DOHH2 (cell line): ENCODE results near the gene TMEM109.

Experiments
- H3F3A ChIP-seq: fragments of 200-600 bp; sonication (generic), shearing (Covaris generic); 2 replicates; pipeline ENCODE4 v1.6.0; 2016; ENCODE audit warnings: antibody characterized with exemption, mild to moderate bottlenecking; ENCODE audit not compliant: control insufficient read depth, insufficient read depth
- H3K27ac ChIP-seq: fragments of 200-600 bp; sonication (generic); 2 replicates; pipeline ENCODE4 v1.5.1; 2014; ENCODE audit warnings: low read depth, mild to moderate bottlenecking, low read length, moderate library complexity
- H3K27me3 ChIP-seq: fragments of 200-600 bp; sonication (generic); 2 replicates; pipeline ENCODE4 v1.6.1; 2014; ENCODE audit warnings: mild to moderate bottlenecking, low read length, mixed read lengths; ENCODE audit not compliant: control insufficient read depth
- H3K36me3 ChIP-seq: fragments of 200-600 bp; sonication (generic); 2 replicates; pipeline ENCODE4 v1.6.1; 2014; ENCODE audit warnings: mild to moderate bottlenecking, low read length, moderate library complexity, mixed read lengths; ENCODE audit not compliant: control insufficient read depth
- H3K4me1 ChIP-seq: fragments of 200-600 bp; sonication (generic); 2 replicates; pipeline ENCODE4 v1.6.1; 2014; ENCODE audit warnings: mild to moderate bottlenecking, low read length, mixed read lengths; ENCODE audit not compliant: control insufficient read depth
- H3K4me2 ChIP-seq: fragments of 200-600 bp; sonication (generic); 2 replicates; pipeline ENCODE4 v1.6.0; 2014; ENCODE audit warnings: mild to moderate bottlenecking, low read length, moderate library complexity
- H3K4me3 ChIP-seq: fragments of 200-600 bp; sonication (generic); 2 replicates; pipeline ENCODE4 v1.5.1; 2014; ENCODE audit warnings: mild to moderate bottlenecking, low read length, mixed read lengths
- H3K79me2 ChIP-seq: fragments of 200-600 bp; sonication (generic); 2 replicates; pipeline ENCODE4 v1.6.1; 2014; ENCODE audit warnings: mild to moderate bottlenecking, low read length, mixed read lengths; ENCODE audit not compliant: control insufficient read depth
- H3K9me2 ChIP-seq: fragments of 200-600 bp; sonication (generic); replicated peaks from 2 replicates; pipeline ENCODE4 v1.6.1; 2014; ENCODE audit warnings: mild to moderate bottlenecking, low read length, mixed read lengths; ENCODE audit not compliant: control insufficient read depth
- H3K9me3 ChIP-seq: fragments of 200-600 bp; sonication (generic); 2 replicates; pipeline ENCODE4 v1.6.1; 2014; ENCODE audit warnings: antibody characterized with exemption, low read length, mixed read lengths; ENCODE audit not compliant: control insufficient read depth, insufficient read depth
- H4K20me1 ChIP-seq: fragments of 200-600 bp; sonication (generic); 2 replicates; pipeline ENCODE4 v1.6.0; 2014; ENCODE audit warnings: low read depth, mild to moderate bottlenecking, antibody characterized with exemption, low read length, moderate library complexity; ENCODE audit not compliant: control insufficient read depth, insufficient read depth
- CTCF ChIP-seq: fragments of 200-600 bp; sonication (generic); IDR thresholded peaks from one replicate; pipeline ENCODE4 v1.5.1; 2014; ENCODE audit warnings: antibody characterized with exemption, mild to moderate bottlenecking, low read depth, low read length; ENCODE audit not compliant: poor library complexity, severe bottlenecking
- EZH2phosphoT487 ChIP-seq: fragments of 200-600 bp; sonication (generic); IDR thresholded peaks from 2 replicates; pipeline ENCODE4 v1.6.1; 2017; ENCODE audit warnings: borderline replicate concordance, mild to moderate bottlenecking, antibody characterized with exemption, low read length, moderate library complexity, mixed read lengths

The TMEM109 gene

DNA sequence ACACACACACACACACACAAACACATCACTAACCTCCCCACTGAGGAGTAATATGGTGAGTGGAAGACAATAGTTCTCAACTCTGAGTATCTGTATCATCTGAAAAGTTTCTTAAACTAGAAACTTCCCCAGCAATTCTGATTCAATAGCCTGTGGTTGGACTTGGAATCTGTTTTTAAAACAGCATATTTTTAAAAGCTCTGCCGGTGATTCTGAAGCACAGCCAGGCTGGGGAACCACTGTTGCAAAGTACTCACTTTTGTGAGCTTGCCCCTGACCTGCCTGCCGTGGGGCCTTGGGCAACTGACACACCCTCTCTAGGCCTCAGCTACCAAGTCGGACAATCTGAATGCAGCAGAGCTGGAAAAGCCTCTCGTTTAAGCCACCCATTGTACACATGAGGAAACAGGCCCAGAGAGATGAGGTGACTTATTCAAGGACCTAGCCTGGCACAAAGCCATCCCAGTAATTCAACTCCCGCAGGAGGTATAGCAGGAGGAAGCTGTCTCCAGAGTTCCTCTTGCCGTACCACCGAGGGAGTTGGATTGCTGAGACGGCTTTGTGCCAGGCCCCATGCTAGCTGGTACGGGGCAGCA is 29.1 kb downstream of the TMEM109 start:
- Histone ChIP-seq H3K9me3 (no peaks in the 10 kb centered on the region), H3K27me3 (no peaks in the 10 kb centered on the region), H3F3A (no peaks in the 10 kb centered on the region), H3K4me1 (peaks cover 27% of the 10 kb centered on the region), H3K9me2 (no peaks in the 10 kb centered on the region), H3K4me2 (no peak overlapping the region), H4K20me1 (0 out of 2 replicates have a peak, but pooled peaks cover 7% of the 10 kb centered on the region), H3K79me2 (peaks cover 41% of the 10 kb centered on the region), H3K4me3 (no peak overlapping the region), H3K27ac (no peak overlapping the region), H3K36me3 (peaks cover 88% of the 10 kb centered on the region)
- TF ChIP-seq EZH2phosphoT487 (no peak), CTCF (no peak)

DNA sequence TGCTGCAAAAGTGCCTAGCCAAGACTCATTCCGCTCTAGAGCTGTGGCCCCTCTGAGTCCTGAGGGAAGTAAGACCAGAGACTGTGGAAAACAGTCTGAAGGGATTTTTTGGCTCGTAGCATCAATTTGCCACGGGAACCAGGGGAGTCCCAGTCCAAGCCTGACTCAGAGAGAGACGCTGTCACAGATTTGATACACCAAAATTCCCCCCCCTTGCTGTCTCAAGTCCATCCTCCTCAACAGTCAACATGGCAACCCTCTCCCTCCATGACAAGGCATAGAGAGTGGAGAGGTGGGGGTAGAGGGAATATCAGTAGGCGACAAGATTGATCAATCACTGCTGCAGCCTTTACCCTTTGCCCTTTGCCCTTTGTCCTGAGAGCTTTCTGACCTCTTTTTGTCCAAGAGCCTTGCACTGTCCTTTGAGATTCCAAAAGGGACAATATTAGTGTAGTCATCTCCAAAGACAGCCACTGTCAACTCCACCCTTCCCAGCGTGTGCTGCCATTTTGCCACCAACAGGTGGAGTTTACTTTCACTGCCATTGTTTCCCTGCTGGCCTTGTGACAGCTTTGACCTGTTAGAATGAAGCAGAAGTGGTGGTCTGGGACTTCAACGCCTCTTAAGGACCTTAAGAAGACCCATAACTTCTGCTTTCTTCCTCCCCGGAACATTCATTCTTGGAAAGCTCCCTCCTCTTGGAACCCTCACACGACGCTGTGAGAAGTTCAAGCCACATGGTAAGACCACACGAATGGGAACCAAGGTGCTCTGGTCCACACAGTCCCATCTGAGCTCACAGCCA is 30.7 kb downstream of the TMEM109 start:
- Histone ChIP-seq H3K4me3 (no peak overlapping the region), H3F3A (no peaks in the 10 kb centered on the region), H3K4me1 (peaks cover 39% of the 10 kb centered on the region), H3K36me3 (peaks cover 84% of the 10 kb centered on the region), H3K9me2 (no peaks in the 10 kb centered on the region), H3K79me2 (peaks cover 57% of the 10 kb centered on the region), H3K27ac (no peak overlapping the region), H4K20me1 (0 out of 2 replicates have a peak, but pooled peaks cover 7% of the 10 kb centered on the region), H3K9me3 (no peaks in the 10 kb centered on the region), H3K27me3 (no peaks in the 10 kb centered on the region), H3K4me2 (no peak overlapping the region)
- TF ChIP-seq EZH2phosphoT487 (no peak), CTCF (peak; percentile 50)

DNA sequence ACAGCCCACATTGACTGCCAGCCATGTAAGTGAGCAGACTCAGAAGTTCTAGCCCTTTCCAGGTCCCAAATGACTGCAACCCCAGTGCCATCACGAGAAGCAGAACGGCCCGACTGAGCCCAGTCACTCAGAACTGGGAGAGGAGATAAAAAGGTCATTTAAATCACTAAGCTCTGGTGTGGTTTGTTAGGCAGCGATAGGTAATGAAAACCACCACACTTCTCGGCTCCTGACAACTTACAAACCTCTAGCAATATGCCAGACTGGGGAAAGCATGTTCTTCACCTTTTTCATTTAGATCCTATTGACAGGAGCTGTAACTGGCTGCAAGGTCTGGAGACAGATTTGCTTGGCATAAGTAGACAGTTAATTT is 31.3 kb downstream of the TMEM109 start:
- no peak overlapping the region for H3K4me2 ChIP-seq
- H3K27ac ChIP-seq = no peak overlapping the region
- 0 out of 2 replicates have a peak, but pooled peaks cover 4% of the 10 kb centered on the region for H3F3A ChIP-seq
- no peaks in the 10 kb centered on the region for H3K9me2 ChIP-seq
- peaks cover 63% of the 10 kb centered on the region for H3K79me2 ChIP-seq
- H3K36me3 ChIP-seq = peaks cover 81% of the 10 kb centered on the region
- H3K9me3 ChIP-seq = no peaks in the 10 kb centered on the region
- H3K27me3 ChIP-seq = no peaks in the 10 kb centered on the region
- no peak overlapping the region for H3K4me3 ChIP-seq
- H3K4me1 ChIP-seq = peaks cover 45% of the 10 kb centered on the region
- 0 out of 2 replicates have a peak, but pooled peaks cover 7% of the 10 kb centered on the region for H4K20me1 ChIP-seq
- TF ChIP-seq EZH2phosphoT487 (no peak), CTCF (no peak)
